ENCODE data around the gene CAMP. TPM values are rescaled to one million over a fixed set of nuclear protein-coding genes. Genes with fewer than 3 reads are reported as not detected.

CAMP gene
- total and polyA plus RNA-seq, 2 donors (not counting 1 experiment from before 2014, with no cell fraction given) = not detected

- Histone ChIP-seq H3K27me3 (ENCODE audit: control insufficient read depth, insufficient read depth, low read length) (no peaks in the 10 kb centered on the region), H4K20me1 (ENCODE audit: control insufficient read depth, extremely low read depth, insufficient read depth, low read length) (no peaks in the 10 kb centered on the region), H3K36me3 (ENCODE audit: control insufficient read depth, insufficient read depth, low read length) (no peaks in the 10 kb centered on the region), H3K4me1 (ENCODE audit: control insufficient read depth, extremely low read depth, insufficient read depth, low read length) (no peaks in the 10 kb centered on the region), H3K79me2 (ENCODE audit: control insufficient read depth, insufficient read depth, low read length) (no peaks in the 10 kb centered on the region), H3K4me2 (ENCODE audit: extremely low read depth, insufficient read depth, low read length) (no peak overlapping the region), H3K9me3 (ENCODE audit: control insufficient read depth, insufficient read depth, low read depth, low read length) (no peaks in the 10 kb centered on the region), H3K4me3 (replicated peaks in 1 of 4; ENCODE audit: control extremely low read depth in 1 of 4, insufficient read depth in 1 of 4, low read depth in 3 of 4, low read length in 4 of 4) (no peak overlapping the region), H2AFZ (ENCODE audit: low read length) (no peak overlapping the region), H3K9ac (ENCODE audit: insufficient read depth, low read length) (no peak overlapping the region), H3K27ac (ENCODE audit: insufficient read depth, low read length) (no peak overlapping the region)
- TF ChIP-seq, protein P1, sequence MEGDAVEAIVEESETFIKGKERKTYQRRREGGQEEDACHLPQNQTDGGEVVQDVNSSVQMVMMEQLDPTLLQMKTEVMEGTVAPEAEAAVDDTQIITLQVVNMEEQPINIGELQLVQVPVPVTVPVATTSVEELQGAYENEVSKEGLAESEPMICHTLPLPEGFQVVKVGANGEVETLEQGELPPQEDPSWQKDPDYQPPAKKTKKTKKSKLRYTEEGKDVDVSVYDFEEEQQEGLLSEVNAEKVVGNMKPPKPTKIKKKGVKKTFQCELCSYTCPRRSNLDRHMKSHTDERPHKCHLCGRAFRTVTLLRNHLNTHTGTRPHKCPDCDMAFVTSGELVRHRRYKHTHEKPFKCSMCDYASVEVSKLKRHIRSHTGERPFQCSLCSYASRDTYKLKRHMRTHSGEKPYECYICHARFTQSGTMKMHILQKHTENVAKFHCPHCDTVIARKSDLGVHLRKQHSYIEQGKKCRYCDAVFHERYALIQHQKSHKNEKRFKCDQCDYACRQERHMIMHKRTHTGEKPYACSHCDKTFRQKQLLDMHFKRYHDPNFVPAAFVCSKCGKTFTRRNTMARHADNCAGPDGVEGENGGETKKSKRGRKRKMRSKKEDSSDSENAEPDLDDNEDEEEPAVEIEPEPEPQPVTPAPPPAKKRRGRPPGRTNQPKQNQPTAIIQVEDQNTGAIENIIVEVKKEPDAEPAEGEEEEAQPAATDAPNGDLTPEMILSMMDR (conservative IDR thresholded peaks at IDR 0.05 in 1 of 2, IDR thresholded peaks at IDR 0.05 in 1 of 2; ENCODE audit: low read depth in 1 of 2, low read length in 2 of 2) = no peak
- TF ChIP-seq EZH2 (IDR thresholded peaks at IDR 0.05; ENCODE audit: low read length, missing control alignments) = no peak
- DNase-seq (ENCODE audit: low read depth in 2 of 2) = no peak
Measured at GRCh38 chr3:48248095-48248850, 25.0 kb downstream of the CAMP start.

GRCh38 chr3:48256557-48256956 is 33.3 kb downstream of the CAMP start:
- no peak overlapping the region for H3K27ac ChIP-seq (ENCODE audit: insufficient read depth, low read length)
- no peak overlapping the region for H3K9ac ChIP-seq (ENCODE audit: insufficient read depth, low read length)
- H3K4me2 ChIP-seq (ENCODE audit: extremely low read depth, insufficient read depth, low read length) = no peak overlapping the region
- no peaks in the 10 kb centered on the region for H4K20me1 ChIP-seq (ENCODE audit: control insufficient read depth, extremely low read depth, insufficient read depth, low read length)
- no peak overlapping the region for H2AFZ ChIP-seq (ENCODE audit: low read length)
- no peak for DNase-seq (ENCODE audit: low read depth in 2 of 2)
- H3K4me1 ChIP-seq (ENCODE audit: control insufficient read depth, extremely low read depth, insufficient read depth, low read length) = no peaks in the 10 kb centered on the region
- H3K36me3 ChIP-seq (ENCODE audit: control insufficient read depth, insufficient read depth, low read length) = no peaks in the 10 kb centered on the region
- H3K9me3 ChIP-seq (ENCODE audit: control insufficient read depth, insufficient read depth, low read depth, low read length) = no peaks in the 10 kb centered on the region
- no peaks in the 10 kb centered on the region for H3K27me3 ChIP-seq (ENCODE audit: control insufficient read depth, insufficient read depth, low read length)
- H3K79me2 ChIP-seq (ENCODE audit: control insufficient read depth, insufficient read depth, low read length) = no peaks in the 10 kb centered on the region
- H3K4me3 ChIP-seq (replicated peaks in 1 of 4; ENCODE audit: control extremely low read depth in 1 of 4, insufficient read depth in 1 of 4, low read depth in 3 of 4, low read length in 4 of 4) = no peak overlapping the region
- TF ChIP-seq, protein P1 (conservative IDR thresholded peaks at IDR 0.05 in 1 of 2, IDR thresholded peaks at IDR 0.05 in 1 of 2; ENCODE audit: low read depth in 1 of 2, low read length in 2 of 2) = no peak

DNA sequence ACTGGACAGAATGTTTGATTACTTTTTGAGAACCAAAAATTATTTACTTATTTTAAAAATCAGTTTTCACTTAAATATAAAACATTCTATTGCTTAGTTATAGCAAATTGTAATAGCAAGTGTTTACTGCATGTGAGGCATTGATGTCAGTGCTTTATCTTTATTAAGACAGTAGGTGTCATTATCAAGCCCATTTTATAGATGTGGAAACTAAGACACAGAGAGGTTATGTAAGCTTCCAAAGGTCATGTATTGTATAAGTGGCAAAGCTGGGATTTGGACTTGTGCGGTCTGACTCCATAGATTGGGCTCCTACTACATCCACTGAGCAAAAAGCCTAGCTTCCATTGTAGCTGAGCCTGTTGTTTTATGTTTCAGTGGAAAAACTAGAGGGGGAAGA is 35.2 kb downstream of the CAMP start:
- DNase-seq (ENCODE audit: low read depth in 2 of 2) = no peak
- Histone ChIP-seq H3K9ac (ENCODE audit: insufficient read depth, low read length) (no peak overlapping the region), H3K27me3 (ENCODE audit: control insufficient read depth, insufficient read depth, low read length) (no peaks in the 10 kb centered on the region), H3K36me3 (ENCODE audit: control insufficient read depth, insufficient read depth, low read length) (no peaks in the 10 kb centered on the region), H4K20me1 (ENCODE audit: control insufficient read depth, extremely low read depth, insufficient read depth, low read length) (no peaks in the 10 kb centered on the region), H3K4me1 (ENCODE audit: control insufficient read depth, extremely low read depth, insufficient read depth, low read length) (no peaks in the 10 kb centered on the region), H3K79me2 (ENCODE audit: control insufficient read depth, insufficient read depth, low read length) (no peaks in the 10 kb centered on the region), H3K4me3 (replicated peaks in 1 of 4; ENCODE audit: control extremely low read depth in 1 of 4, insufficient read depth in 1 of 4, low read depth in 3 of 4, low read length in 4 of 4) (no peak overlapping the region), H3K4me2 (ENCODE audit: extremely low read depth, insufficient read depth, low read length) (no peak overlapping the region), H3K9me3 (ENCODE audit: control insufficient read depth, insufficient read depth, low read depth, low read length) (no peaks in the 10 kb centered on the region), H2AFZ (ENCODE audit: low read length) (no peak overlapping the region), H3K27ac (ENCODE audit: insufficient read depth, low read length) (no peak overlapping the region)
- TF ChIP-seq, protein P1 (conservative IDR thresholded peaks at IDR 0.05 in 1 of 2, IDR thresholded peaks at IDR 0.05 in 1 of 2; ENCODE audit: low read depth in 1 of 2, low read length in 2 of 2) = no peak
- TF ChIP-seq EZH2 (IDR thresholded peaks at IDR 0.05; ENCODE audit: low read length, missing control alignments) = no peak
